M059J (cell line): ENCODE measurements around the gene CHI3L2. TPM values are rescaled to one million over a fixed set of nuclear protein-coding genes. Genes with fewer than 3 reads are reported as not detected.

Experiments
- DNase-seq: peaks from one replicate; pipeline ENCODE4 v3.0.0-alpha.2; 2012; ENCODE audit warnings: low read depth
- total RNA-seq: library from RNA; depleted of rRNA; stranded (reverse); fragments of >200 nt; shearing (Covaris generic); gene quantifications from 2 replicates; pipeline ENCODE4 v1.2.3, GENCODE V29; 2014

CHI3L2 gene
- total RNA-seq, 1 experiment from 2014 or later: 0.15 TPM

- DNase-seq: no peak
These were observed 7.8 kb upstream of the CHI3L2 start for GRCh38 chr1:111219557-111220286.

GRCh38 chr1:111220302-111220890 lies 7.1 kb upstream of the CHI3L2 start:
- DNase-seq: no peak

DNA sequence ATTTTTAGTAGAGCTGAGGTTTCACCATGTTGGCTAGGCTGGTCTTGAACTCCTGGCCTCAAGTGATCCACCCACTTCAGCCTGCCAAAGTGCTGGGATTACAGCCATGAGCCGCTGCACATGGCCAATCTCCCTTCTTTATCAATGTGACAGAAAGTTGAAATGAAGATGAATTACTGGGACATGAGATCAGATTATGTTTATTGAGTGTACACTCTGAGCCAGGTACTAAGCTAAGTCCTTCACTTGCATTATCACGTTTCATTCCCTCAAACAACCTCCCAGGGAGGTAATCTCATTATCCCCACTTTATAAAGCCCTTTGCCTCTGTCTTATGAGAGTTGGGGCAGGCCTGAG lies 6.3 kb upstream of the CHI3L2 start:
- no peak for DNase-seq

DNA sequence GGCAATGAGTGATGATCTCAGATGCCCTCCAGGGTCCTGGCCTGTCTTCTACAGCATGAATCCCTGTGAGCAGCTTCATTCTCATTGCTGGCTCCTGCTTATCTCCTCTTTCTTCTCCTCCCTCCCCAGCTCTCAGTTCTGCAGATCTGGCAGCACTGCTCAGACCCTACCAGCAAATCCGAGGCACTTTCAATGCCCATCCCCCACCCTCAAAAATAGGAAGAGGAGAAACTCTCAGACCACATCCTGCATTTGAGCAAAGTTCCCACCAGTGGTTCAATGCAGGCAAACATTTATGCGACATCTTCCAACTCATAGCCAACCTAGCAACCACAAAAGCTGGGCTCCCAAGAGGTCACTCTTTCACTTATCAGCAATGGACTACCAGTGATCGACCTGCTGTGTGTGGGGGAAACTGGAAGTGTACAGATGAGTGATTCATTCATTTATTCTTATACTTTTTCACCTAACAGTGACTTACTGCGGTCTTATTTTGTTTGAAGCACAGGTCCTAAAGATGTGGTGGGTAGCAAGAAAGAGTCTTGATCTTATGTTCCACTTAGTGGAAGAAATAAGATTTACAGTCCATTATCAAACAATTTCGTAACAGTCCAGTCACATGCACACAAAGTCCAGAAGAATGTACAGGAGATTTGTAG lies 5.8 kb upstream of the CHI3L2 start:
- peak; percentile 30 for DNase-seq

DNA sequence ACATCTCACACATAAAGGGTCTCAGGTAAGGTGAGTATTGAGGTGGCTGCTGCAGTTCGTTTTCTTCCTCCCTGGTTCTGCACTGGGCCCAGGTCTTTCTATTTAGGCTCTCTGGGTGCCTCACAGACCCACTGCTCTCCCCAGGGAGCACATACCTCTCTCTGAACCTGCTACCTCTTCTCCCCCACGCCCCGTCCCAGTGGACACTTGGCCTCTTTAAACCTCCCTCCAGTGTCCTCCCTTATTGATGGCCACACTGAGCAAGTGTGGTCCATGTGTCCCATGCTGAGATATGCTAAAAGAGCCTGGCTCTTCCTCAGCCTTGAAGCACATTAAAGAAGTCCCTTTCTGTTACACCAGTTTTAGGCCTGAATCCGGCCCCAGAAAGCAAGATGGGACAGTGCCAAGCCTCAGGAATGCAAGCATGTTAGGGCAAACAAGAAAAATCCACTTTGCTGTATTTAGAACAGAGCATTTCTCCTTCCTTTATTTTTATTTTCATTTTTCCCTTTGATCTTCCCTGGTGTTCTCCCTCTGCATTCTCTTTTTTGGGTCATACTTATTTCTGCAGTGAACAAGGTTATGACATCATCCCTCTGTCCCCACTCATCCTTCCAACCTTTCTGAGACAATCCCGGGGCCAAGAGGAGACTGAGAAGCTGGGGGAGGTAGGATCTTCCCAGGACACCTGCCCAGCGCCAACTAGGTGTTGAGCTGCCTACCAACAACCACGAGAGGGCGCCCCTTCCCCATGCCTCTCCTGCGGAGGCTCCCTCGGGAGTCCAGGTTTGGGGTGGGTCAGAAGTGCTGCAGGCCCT lies 5.0 kb upstream of the CHI3L2 start:
- DNase-seq: peak; percentile 75

- no peak for DNase-seq
These were observed 4.3 kb upstream of the CHI3L2 start for GRCh38 chr1:111223126-111223685.

DNA sequence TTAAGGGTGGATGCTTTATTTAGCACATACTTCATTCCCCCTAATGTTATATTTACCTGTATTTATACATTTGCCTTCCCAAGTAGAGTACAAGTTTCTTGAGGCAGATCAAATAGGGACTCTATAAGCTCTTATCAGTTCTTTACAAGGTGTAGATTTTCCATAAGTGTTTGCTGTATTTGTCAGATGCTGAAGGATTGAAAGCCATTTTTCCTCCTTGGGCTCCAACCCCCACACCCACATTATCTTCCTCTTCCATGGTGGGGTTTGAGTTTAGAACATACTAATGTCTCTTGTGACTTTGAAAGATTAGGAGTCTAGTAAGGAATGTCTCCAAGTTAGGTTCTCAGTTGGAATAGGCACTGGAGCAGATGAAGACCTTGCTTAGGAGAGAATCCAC lies 2.4 kb upstream of the CHI3L2 start:
- DNase-seq: no peak

DNA sequence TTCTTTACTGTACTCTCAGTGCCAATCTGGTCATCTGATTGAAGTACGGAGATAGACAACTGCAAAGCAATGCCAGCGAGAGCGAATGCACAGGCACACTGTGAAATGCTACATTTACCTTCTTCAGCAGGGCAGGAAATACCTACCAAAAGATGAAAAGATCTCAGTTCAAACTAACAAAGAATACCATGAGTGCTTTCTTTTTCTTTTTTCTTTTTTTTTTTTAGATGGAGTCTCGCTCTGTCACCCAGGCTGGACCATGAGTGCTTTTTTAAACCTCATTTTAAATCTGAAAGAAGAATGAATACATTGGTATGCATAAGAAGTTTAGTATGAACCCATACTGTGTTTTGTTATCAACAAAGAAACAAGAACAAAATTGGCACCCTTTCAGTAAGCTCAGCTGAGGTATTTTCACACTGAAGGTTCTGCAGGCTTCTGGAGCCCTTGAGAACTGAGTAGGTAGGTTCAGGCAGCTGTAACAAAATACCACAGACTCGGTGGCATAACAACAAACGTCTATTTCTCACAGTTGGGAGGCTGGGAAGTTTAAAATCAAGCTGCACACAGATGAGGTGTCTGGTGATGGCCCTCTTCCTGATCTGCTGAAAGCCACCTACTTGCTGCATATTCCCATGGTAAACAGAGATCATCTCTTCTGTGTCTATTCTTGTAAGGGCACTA lies 1.7 kb upstream of the CHI3L2 start:
- DNase-seq: no peak

GRCh38 chr1:111227851-111228747 lies 586 bp downstream of the CHI3L2 start:
- peak; percentile 88 for DNase-seq

- DNase-seq: no peak
These were observed 1.2 kb downstream of the CHI3L2 start for GRCh38 chr1:111228748-111229126.

DNA sequence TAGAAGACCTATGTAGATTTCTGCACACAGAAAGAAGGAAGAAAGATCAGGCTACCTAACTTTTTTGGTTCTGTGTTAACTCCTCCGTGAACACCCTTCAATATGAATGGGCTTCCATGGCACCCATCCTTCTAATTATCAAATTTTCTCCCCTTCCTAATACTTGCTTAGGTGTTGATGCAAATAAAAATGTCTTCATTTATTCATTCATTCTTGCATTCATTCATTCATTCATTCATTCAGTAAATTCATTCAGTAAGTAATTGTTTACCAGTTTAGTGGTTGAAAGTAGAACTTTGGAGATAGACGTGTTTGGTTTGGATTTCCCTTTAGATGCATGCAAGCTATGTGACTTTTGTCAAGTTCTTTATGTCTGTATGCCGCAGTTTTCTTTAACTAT lies 4.6 kb downstream of the CHI3L2 start:
- DNase-seq: no peak

DNA sequence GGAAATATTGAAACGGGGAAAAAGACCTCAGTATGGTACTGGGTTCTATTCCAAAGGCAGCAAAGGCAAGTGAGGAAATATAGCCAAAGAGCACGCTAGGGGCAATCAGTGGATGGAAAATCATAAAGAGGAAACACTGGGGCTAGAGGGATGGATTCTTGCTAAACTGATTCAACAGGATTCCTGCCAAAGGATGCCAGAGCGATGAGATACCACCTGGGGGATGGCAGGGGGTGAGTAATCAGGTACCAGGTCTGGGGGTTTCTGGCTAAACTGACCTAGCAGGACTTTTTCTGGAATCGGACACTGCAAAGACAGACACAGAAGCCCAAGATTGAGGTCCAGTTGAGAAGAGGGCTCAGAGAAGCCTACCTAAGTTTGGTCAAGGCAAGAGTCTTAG lies 6.7 kb downstream of the CHI3L2 start:
- DNase-seq: peak; percentile 69

GRCh38 chr1:111234866-111235265 lies 7.4 kb downstream of the CHI3L2 start:
- peak; percentile 71 for DNase-seq

- no peak for DNase-seq
These were observed 8.9 kb downstream of the CHI3L2 start for GRCh38 chr1:111236379-111236778.

DNA sequence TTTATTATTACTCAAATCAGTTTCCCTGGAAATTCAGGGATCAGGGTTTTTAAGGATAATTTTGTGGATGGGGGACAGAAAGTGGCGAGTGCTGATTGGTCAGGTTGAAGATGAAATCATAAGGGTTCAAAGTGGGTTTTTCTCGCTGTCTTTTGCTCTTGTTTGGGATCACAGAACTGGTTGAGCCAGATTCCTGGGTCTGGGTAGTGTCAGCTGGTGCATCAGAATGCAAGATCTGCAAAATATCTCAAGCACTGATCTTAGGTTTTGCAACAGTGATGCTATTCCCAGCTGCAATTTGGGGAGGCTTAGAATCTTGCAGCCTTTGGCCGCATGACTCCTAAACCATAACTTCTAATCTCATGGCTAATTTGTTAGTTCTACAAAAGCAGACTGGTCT lies 9.3 kb downstream of the CHI3L2 start:
- no peak for DNase-seq

GRCh38 chr1:111238056-111238795 lies 10.7 kb downstream of the CHI3L2 start:
- DNase-seq: no peak

DNA sequence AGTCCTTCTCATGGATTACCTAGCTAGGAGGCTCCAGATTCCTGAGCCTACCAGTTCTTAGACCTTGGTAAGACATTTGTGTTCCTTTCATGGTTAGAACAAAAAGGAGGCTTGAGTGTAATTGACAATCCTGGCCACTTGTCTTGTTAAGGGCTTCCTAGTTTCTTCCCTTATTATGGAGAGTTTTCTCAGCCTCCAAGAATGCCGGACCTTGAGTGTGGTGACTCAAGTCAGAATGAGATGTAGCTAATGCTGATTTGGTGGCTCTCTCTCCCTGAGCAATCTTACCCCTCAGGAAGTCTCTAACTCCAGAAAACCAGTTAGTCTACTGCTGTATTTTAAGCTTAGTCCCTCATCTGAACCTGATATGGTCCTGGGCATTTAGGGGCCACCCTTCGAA lies 14.3 kb downstream of the CHI3L2 start:
- DNase-seq: peak; percentile 32

GRCh38 chr1:111242805-111243523 lies 15.5 kb downstream of the CHI3L2 start:
- no peak for DNase-seq
